ENCODE data around the gene CCDC107. TPM values are rescaled to one million over a fixed set of nuclear protein-coding genes. Genes with fewer than 3 reads are reported as not detected.

The CCDC107 gene
- total and polyA plus RNA-seq, 4 donors, result 5.4 to 20.2 (median 10.4) TPM

- DNase-seq (ENCODE audit: low spot score), result no peak
- Histone ChIP-seq H3K9ac (ENCODE audit: low read depth in 1 of 2, low read length in 2 of 2) (no peak overlapping the region), H3K36me3 (ENCODE audit: control insufficient read depth in 4 of 4, insufficient read depth in 3 of 4, low read depth in 1 of 4, low read length in 3 of 4) (no peaks in the 10 kb centered on the region), H3K27ac (ENCODE audit: low read depth in 1 of 2, low read length in 2 of 2) (no peak overlapping the region), H3K4me3 (ENCODE audit: low read depth in 1 of 3, low read length in 3 of 3) (no peak overlapping the region), H3K9me3 (ENCODE audit: control insufficient read depth in 4 of 4, low read length in 3 of 4) (no peaks in the 10 kb centered on the region), H3K27me3 (ENCODE audit: control insufficient read depth in 4 of 4, insufficient read depth in 4 of 4, low read length in 3 of 4) (no peaks in the 10 kb centered on the region), H3K4me1 (ENCODE audit: control insufficient read depth in 4 of 4, insufficient read depth in 4 of 4, low read length in 3 of 4) (no peaks in the 10 kb centered on the region)
- WGBS, result 82% methylated on average over 3 of the region's 3 CpGs
- no peak for TF ChIP-seq JUND (IDR thresholded peaks at IDR 0.05)
- no peak for TF ChIP-seq RAD21 (IDR thresholded peaks at IDR 0.05)
- TF ChIP-seq ATF3 (IDR thresholded peaks at IDR 0.05), result no peak
- TF ChIP-seq RXRA (IDR thresholded peaks at IDR 0.05), result no peak
- no peak for TF ChIP-seq NR2F2 (IDR thresholded peaks at IDR 0.05)
- no peak for TF ChIP-seq EGR1 (IDR thresholded peaks at IDR 0.05; ENCODE audit: low read depth in 2 of 2)
These were observed 23.4 kb downstream of the CCDC107 start for GRCh38 chr9:35681341-35682002.

- no peak for TF ChIP-seq RAD21 (IDR thresholded peaks at IDR 0.05)
- no peak for TF ChIP-seq SP1 (IDR thresholded peaks at IDR 0.05)
- no peak for TF ChIP-seq RXRA (IDR thresholded peaks at IDR 0.05)
- no peak for TF ChIP-seq GABPA (IDR thresholded peaks at IDR 0.05 in 1 of 2, conservative IDR thresholded peaks at IDR 0.05 in 1 of 2)
- TF ChIP-seq HNF4G (IDR thresholded peaks at IDR 0.05), result no peak
- no peak for TF ChIP-seq JUND (IDR thresholded peaks at IDR 0.05)
- WGBS, result 96% methylated on average over 6 of the region's 6 CpGs
These were observed 24.0 kb downstream of the CCDC107 start for GRCh38 chr9:35682051-35682450.

GRCh38 chr9:35682520-35683315 is 24.6 kb downstream of the CCDC107 start:
- Histone ChIP-seq H3K4me3 (ENCODE audit: low read depth in 1 of 3, low read length in 3 of 3) (no peak overlapping the region), H3K9ac (ENCODE audit: low read depth in 1 of 2, low read length in 2 of 2) (no peak overlapping the region), H3K27me3 (ENCODE audit: control insufficient read depth in 4 of 4, insufficient read depth in 4 of 4, low read length in 3 of 4) (no peaks in the 10 kb centered on the region), H3K9me3 (ENCODE audit: control insufficient read depth in 4 of 4, low read length in 3 of 4) (no peaks in the 10 kb centered on the region), H3K27ac (ENCODE audit: low read depth in 1 of 2, low read length in 2 of 2) (no peak overlapping the region), H3K4me1 (ENCODE audit: control insufficient read depth in 4 of 4, insufficient read depth in 4 of 4, low read length in 3 of 4) (no peaks in the 10 kb centered on the region), H3K36me3 (ENCODE audit: control insufficient read depth in 4 of 4, insufficient read depth in 3 of 4, low read depth in 1 of 4, low read length in 3 of 4) (no peaks in the 10 kb centered on the region)
- DNase-seq (ENCODE audit: low spot score), result no peak
- no peak for TF ChIP-seq ATF3 (IDR thresholded peaks at IDR 0.05)
- no peak for TF ChIP-seq TAF1 (conservative IDR thresholded peaks at IDR 0.05)
- no peak for TF ChIP-seq JUND (IDR thresholded peaks at IDR 0.05)
- WGBS, result 94% methylated on average over 10 of the region's 10 CpGs

More at GRCh38 chr9:35682051-35682450, 24.0 kb downstream of the CCDC107 start:
- Histone ChIP-seq H3K27me3 (ENCODE audit: control insufficient read depth in 4 of 4, insufficient read depth in 4 of 4, low read length in 3 of 4) (no peaks in the 10 kb centered on the region), H3K4me1 (ENCODE audit: control insufficient read depth in 4 of 4, insufficient read depth in 4 of 4, low read length in 3 of 4) (no peaks in the 10 kb centered on the region), H3K9me3 (ENCODE audit: control insufficient read depth in 4 of 4, low read length in 3 of 4) (no peaks in the 10 kb centered on the region), H3K36me3 (ENCODE audit: control insufficient read depth in 4 of 4, insufficient read depth in 3 of 4, low read depth in 1 of 4, low read length in 3 of 4) (no peaks in the 10 kb centered on the region), H3K9ac (ENCODE audit: low read depth in 1 of 2, low read length in 2 of 2) (no peak overlapping the region), H3K27ac (ENCODE audit: low read depth in 1 of 2, low read length in 2 of 2) (no peak overlapping the region), H3K4me3 (ENCODE audit: low read depth in 1 of 3, low read length in 3 of 3) (no peak overlapping the region)
- DNase-seq (ENCODE audit: low spot score), result no peak

- Histone ChIP-seq H3K27ac (ENCODE audit: low read depth in 1 of 2, low read length in 2 of 2) (no peak overlapping the region), H3K36me3 (ENCODE audit: control insufficient read depth in 4 of 4, insufficient read depth in 3 of 4, low read depth in 1 of 4, low read length in 3 of 4) (peaks cover 0 to 1% (median 0%) of the 10 kb centered on the region in 4 donors), H3K9ac (ENCODE audit: low read depth in 1 of 2, low read length in 2 of 2) (no peak overlapping the region), H3K27me3 (ENCODE audit: control insufficient read depth in 4 of 4, insufficient read depth in 4 of 4, low read length in 3 of 4) (no peaks in the 10 kb centered on the region), H3K9me3 (ENCODE audit: control insufficient read depth in 4 of 4, low read length in 3 of 4) (no peaks in the 10 kb centered on the region), H3K4me3 (ENCODE audit: low read depth in 1 of 3, low read length in 3 of 3) (no peak overlapping the region), H3K4me1 (ENCODE audit: control insufficient read depth in 4 of 4, insufficient read depth in 4 of 4, low read length in 3 of 4) (no peaks in the 10 kb centered on the region)
- no peak for TF ChIP-seq ATF3 (IDR thresholded peaks at IDR 0.05)
- no peak for TF ChIP-seq GABPA (IDR thresholded peaks at IDR 0.05 in 1 of 2, conservative IDR thresholded peaks at IDR 0.05 in 1 of 2)
- no peak for TF ChIP-seq JUND (IDR thresholded peaks at IDR 0.05)
- no peak for TF ChIP-seq RAD21 (IDR thresholded peaks at IDR 0.05)
- TF ChIP-seq CTCF (IDR thresholded peaks at IDR 0.05; ENCODE audit: low read depth, low read length, missing input control), result no peak
- no peak for TF ChIP-seq ZBTB33 (IDR thresholded peaks at IDR 0.05)
- TF ChIP-seq HNF4A (conservative IDR thresholded peaks at IDR 0.05), result no peak
- TF ChIP-seq NR2F2 (IDR thresholded peaks at IDR 0.05), result no peak
- no peak for TF ChIP-seq RXRA (IDR thresholded peaks at IDR 0.05)
- TF ChIP-seq EGR1 (IDR thresholded peaks at IDR 0.05; ENCODE audit: low read depth in 2 of 2), result no peak
- TF ChIP-seq MAX (IDR thresholded peaks at IDR 0.05), result no peak
- TF ChIP-seq FOXA2 (IDR thresholded peaks at IDR 0.05), result no peak
- TF ChIP-seq HNF4G (IDR thresholded peaks at IDR 0.05), result no peak
- no peak for TF ChIP-seq TAF1 (conservative IDR thresholded peaks at IDR 0.05)
- no peak for DNase-seq (ENCODE audit: low spot score)
- WGBS, result 84% methylated on average over 2 of the region's 2 CpGs
These were observed 25.2 kb downstream of the CCDC107 start for GRCh38 chr9:35683323-35683722.
